Thyroid gland (tissue), 4 donors: ENCODE results near the gene NPPA. TPM values are rescaled to one million over a fixed set of nuclear protein-coding genes. Genes with fewer than 3 reads are reported as not detected.

Experiments
- DNase-seq, 2 donors: peaks; one replicate each; pipeline ENCODE4 v3.0.0-alpha.2; 2019
- H3K27ac ChIP-seq, 3 donors: fragments of 200-600 bp; sonication (generic); 1 replicate in 2 of 3; 2 replicates in 1 of 3; pipeline ENCODE4 v1.5.1; 2016 to 2019; ENCODE audit warnings: mild to moderate bottlenecking in 1 of 3, moderate library complexity in 1 of 3
- H3K27me3 ChIP-seq: fragments of 200-600 bp; sonication (generic); one replicate; pipeline ENCODE4 v1.5.1; 2019
- H3K36me3 ChIP-seq, 2 donors: fragments of 200-600 bp; sonication (generic); one replicate each; pipeline ENCODE4 v1.5.1; 2016 to 2019
- H3K4me1 ChIP-seq, 2 donors: fragments of 200-600 bp; sonication (generic); one replicate each; pipeline ENCODE4 v1.5.1; 2017 to 2019
- H3K4me3 ChIP-seq, 3 donors: fragments of 200-600 bp; sonication (generic); replicated peaks in 1 of 3; 1 replicate in 2 of 3; 2 replicates in 1 of 3; pipeline ENCODE4 v1.5.1; 2016; ENCODE audit warnings: mild to moderate bottlenecking in 1 of 3
- H3K9me3 ChIP-seq: fragments of 200-600 bp; sonication (generic); one replicate; pipeline ENCODE4 v1.5.1; 2017
- POLR2A ChIP-seq, 2 donors: fragments of 450-650 bp; IDR thresholded peaks; one replicate each; pipeline ENCODE4 v1.6.1; 2017; ENCODE audit warnings: antibody characterized with exemption in 2 of 2, mild to moderate bottlenecking in 2 of 2, moderate library complexity in 1 of 2
- WGBS, 2 donors: methylation state at CpG; one replicate each; pipeline ENCODE4 v1.1.5; 2017; 5-methylcytosine and 5-hydroxymethylcytosine counted together
- intact Hi-C: fragments of 100-400 bp; cut with DNase I; formaldehyde crosslinking; loops from one replicate; pipeline ENCODE4 v1.15.1; 2023
- total RNA-seq, 4 donors: library from RNA; depleted of rRNA; stranded (reverse); fragments of >200 nt; gene quantifications; one replicate each; pipeline ENCODE4 v1.2.3, GENCODE V29; 2016
- TF ChIP-seq, protein P1 (sequence below), 6 experiments: fragments of 200-600 bp in 3 of 6; fragments of 450-650 bp in 3 of 6; sonication (generic) in 3 of 6; IDR thresholded peaks; one replicate each; pipeline ENCODE4 v1.5.1; 2016 to 2019; ENCODE audit warnings: antibody characterized with exemption in 6 of 6, mild to moderate bottlenecking in 2 of 6, inconsistent platforms in 1 of 6, moderate library complexity in 1 of 6

Gene NPPA
- total RNA-seq, 4 donors from 2014 or later: not detected

- Histone ChIP-seq H3K27me3 (no peaks in the 10 kb centered on the region), H3K9me3 (no peaks in the 10 kb centered on the region), H3K4me1 (peaks cover 3 to 18% of the 10 kb centered on the region in 2 donors), H3K36me3 (no peaks in the 10 kb centered on the region), H3K4me3 (no peak overlapping the region), H3K27ac (no peak overlapping the region)
- TF ChIP-seq, protein P1, sequence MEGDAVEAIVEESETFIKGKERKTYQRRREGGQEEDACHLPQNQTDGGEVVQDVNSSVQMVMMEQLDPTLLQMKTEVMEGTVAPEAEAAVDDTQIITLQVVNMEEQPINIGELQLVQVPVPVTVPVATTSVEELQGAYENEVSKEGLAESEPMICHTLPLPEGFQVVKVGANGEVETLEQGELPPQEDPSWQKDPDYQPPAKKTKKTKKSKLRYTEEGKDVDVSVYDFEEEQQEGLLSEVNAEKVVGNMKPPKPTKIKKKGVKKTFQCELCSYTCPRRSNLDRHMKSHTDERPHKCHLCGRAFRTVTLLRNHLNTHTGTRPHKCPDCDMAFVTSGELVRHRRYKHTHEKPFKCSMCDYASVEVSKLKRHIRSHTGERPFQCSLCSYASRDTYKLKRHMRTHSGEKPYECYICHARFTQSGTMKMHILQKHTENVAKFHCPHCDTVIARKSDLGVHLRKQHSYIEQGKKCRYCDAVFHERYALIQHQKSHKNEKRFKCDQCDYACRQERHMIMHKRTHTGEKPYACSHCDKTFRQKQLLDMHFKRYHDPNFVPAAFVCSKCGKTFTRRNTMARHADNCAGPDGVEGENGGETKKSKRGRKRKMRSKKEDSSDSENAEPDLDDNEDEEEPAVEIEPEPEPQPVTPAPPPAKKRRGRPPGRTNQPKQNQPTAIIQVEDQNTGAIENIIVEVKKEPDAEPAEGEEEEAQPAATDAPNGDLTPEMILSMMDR (IDR thresholded peaks at IDR 0.05): no peak
- TF ChIP-seq POLR2A (IDR thresholded peaks at IDR 0.05): no peak
- no peak for DNase-seq
- WGBS, 2 donors: 92 to 98% methylated on average over 3 of the region's 3 CpGs
- intact Hi-C loops: no loop called here
Observed at GRCh38 chr1:11869104-11869503, 21.5 kb upstream of the NPPA start.

DNA sequence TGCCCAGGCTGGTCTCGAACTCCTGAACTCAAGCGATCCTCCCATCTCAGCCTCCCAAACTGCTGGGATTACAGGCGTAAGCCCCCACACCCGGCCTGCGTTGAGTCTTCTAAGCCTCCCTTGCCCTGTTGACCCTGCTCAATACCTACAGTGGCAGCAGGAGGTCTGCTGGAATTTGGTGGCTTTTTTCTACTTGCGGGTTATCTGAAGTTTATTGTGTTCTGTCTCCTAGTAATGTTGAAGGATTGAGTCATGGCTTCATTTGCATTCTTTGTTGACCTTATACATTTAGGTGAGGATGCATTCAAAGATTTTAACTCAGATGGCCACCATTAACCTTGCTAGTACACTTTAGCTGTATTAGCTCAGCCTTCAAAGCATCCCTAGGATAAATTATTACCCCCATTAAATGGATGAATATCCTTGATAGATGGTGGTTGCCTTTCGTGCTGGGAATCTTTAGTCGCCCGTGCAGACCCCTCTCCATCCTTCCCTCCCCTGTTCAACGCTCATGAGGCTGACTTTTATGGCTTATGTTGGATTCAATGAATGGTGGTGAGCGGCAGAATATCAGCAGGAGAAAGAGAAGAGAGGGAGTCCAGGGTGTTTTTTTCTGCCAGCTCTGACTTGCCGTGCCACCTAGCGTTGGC lies 20.9 kb upstream of the NPPA start:
- WGBS, 2 donors: 86 to 87% methylated on average over 13 of the region's 13 CpGs
- H3K27me3 ChIP-seq: no peaks in the 10 kb centered on the region

DNA sequence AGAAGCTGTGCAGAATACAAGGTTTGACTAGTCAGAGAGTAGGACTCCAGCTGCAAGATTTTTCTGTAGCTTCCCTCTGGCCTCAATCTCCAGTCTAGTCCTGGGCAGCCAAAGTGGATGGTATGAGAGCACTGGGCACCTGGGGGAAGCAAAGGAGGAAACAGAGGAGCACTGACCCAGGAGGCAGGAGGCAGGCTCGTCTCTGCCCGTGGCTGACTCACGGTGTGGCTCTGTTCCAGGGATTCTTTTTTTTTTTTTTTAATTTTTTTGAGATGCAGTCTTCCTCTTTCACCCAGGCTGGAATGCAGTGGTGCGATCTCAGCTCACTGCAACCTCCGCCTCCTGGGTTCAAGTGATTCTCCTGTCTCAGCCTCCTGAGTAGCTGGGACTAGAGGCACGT lies 15.3 kb upstream of the NPPA start:
- Histone ChIP-seq H3K4me3 (no peak overlapping the region), H3K27me3 (peaks cover 4% of the 10 kb centered on the region), H3K9me3 (no peaks in the 10 kb centered on the region), H3K4me1 (no peaks in the 10 kb centered on the region), H3K27ac (no peak overlapping the region), H3K36me3 (no peaks in the 10 kb centered on the region)
- WGBS, 2 donors: 43 to 56% methylated on average over 6 of the region's 6 CpGs
- no peak for DNase-seq
- TF ChIP-seq, protein P1 (IDR thresholded peaks at IDR 0.05): no peak
- no peak for TF ChIP-seq POLR2A (IDR thresholded peaks at IDR 0.05)
- intact Hi-C loops: no loop called here

More for the DNA sequence above, 20.9 kb upstream of the NPPA start:
- H3K4me1 ChIP-seq: peaks cover 3 to 12% of the 10 kb centered on the region in 2 donors
- DNase-seq: no peak
- H3K36me3 ChIP-seq: no peaks in the 10 kb centered on the region
- H3K27ac ChIP-seq: no peak overlapping the region
- intact Hi-C loops: no loop called here
- H3K9me3 ChIP-seq: no peaks in the 10 kb centered on the region
- H3K4me3 ChIP-seq: no peak overlapping the region
- TF ChIP-seq, protein P1 (IDR thresholded peaks at IDR 0.05): no peak
- TF ChIP-seq POLR2A (IDR thresholded peaks at IDR 0.05): no peak

- intact Hi-C loops: no loop called here
- Histone ChIP-seq H3K9me3 (no peaks in the 10 kb centered on the region), H3K4me1 (no peaks in the 10 kb centered on the region), H3K4me3 (no peak overlapping the region), H3K27ac (no peak overlapping the region), H3K36me3 (no peaks in the 10 kb centered on the region), H3K27me3 (peaks cover 4% of the 10 kb centered on the region)
- 33 to 58% methylated on average over 1 of the region's 1 CpG for WGBS, 2 donors
- DNase-seq: no peak
- TF ChIP-seq, protein P1 (IDR thresholded peaks at IDR 0.05): no peak
- no peak for TF ChIP-seq POLR2A (IDR thresholded peaks at IDR 0.05)
Observed at GRCh38 chr1:11860587-11860986, 13.0 kb upstream of the NPPA start.

GRCh38 chr1:11860083-11860482 lies 12.5 kb upstream of the NPPA start:
- WGBS, 2 donors: 67 to 79% methylated on average over 1 to 2 of the region's 2 CpGs
- TF ChIP-seq POLR2A (IDR thresholded peaks at IDR 0.05): no peak
- TF ChIP-seq, protein P1 (IDR thresholded peaks at IDR 0.05): no peak
- Histone ChIP-seq H3K27ac (no peak overlapping the region), H3K4me3 (no peak overlapping the region), H3K36me3 (no peaks in the 10 kb centered on the region), H3K9me3 (no peaks in the 10 kb centered on the region), H3K27me3 (peaks cover 4% of the 10 kb centered on the region), H3K4me1 (no peaks in the 10 kb centered on the region)
- DNase-seq: no peak
- intact Hi-C loops: no loop called here
